ENCODE measurements around the gene ZCCHC14. TPM values are rescaled to one million over a fixed set of nuclear protein-coding genes. Genes with fewer than 3 reads are reported as not detected.

Gene ZCCHC14
- total RNA-seq, 1 experiment from 2014 or later, result 27.7 TPM

GRCh38 chr16:87458424-87458915 is 34.4 kb downstream of the ZCCHC14 start:
- no peak overlapping the region for H3K4me2 ChIP-seq (ENCODE audit: insufficient read depth, insufficient read length, low read length)
- no peak overlapping the region for H4K91ac ChIP-seq (ENCODE audit: insufficient read length, low read depth, low read length)
- no peak overlapping the region for H3K18ac ChIP-seq (ENCODE audit: insufficient read length, low read depth, low read length)
- no peak overlapping the region for H3K4ac ChIP-seq (ENCODE audit: low read depth, low read length)
- no peaks in the 10 kb centered on the region for H3K4me1 ChIP-seq (ENCODE audit: insufficient read depth, low read length)
- H3K27me3 ChIP-seq (ENCODE audit: insufficient read depth, low read length), result no peaks in the 10 kb centered on the region
- H3K79me2 ChIP-seq (ENCODE audit: insufficient read depth, low read length), result no peaks in the 10 kb centered on the region; the same call in 1 of the 2 replicates
- H4K20me1 ChIP-seq (ENCODE audit: control insufficient read depth, insufficient read depth, insufficient read length), result no peaks in the 10 kb centered on the region
- H3K27ac ChIP-seq (ENCODE audit: insufficient read length, low read depth, low read length), result no peak overlapping the region
- H2BK12ac ChIP-seq (ENCODE audit: insufficient read length, low read depth, low read length), result no peak overlapping the region
- no peaks in the 10 kb centered on the region for H3K9me3 ChIP-seq (ENCODE audit: control insufficient read depth, low read depth, low read length)
- H3K9ac ChIP-seq (ENCODE audit: extremely low read depth, insufficient read length, low read length), result no peak overlapping the region
- Mint-ChIP-seq H3K9me3 (no peaks in the 10 kb centered on the region), H3K4me3 (no peak overlapping the region), H3K4me1 (peaks cover 6 to 9% of the 10 kb centered on the region in 2 experiments; a peak in 3 of 4 replicates), H3K27me3 (ENCODE audit: low read depth) (no peaks in the 10 kb centered on the region), H3K27ac (peak overlapping the region in 1 of 3 experiments; percentile 49; a peak in 1 of 7 replicates), H3K36me3 (ENCODE audit: insufficient read depth in 1 of 3, low read depth in 3 of 3) (peaks cover 9 to 37% (median 33%) of the 10 kb centered on the region in 3 experiments; a peak in 6 of 7 replicates)
- H2BK15ac ChIP-seq (ENCODE audit: low read depth, low read length), result no peak overlapping the region
- no CpG with 5 or more reads among the region's 23 CpGs for WGBS (ENCODE audit: extremely low coverage, insufficient read length, low lambda C conversion rate)
- no peaks in the 10 kb centered on the region for H3K23me2 ChIP-seq (ENCODE audit: insufficient read length, low read depth, low read length, poor library complexity, severe bottlenecking)
- peaks cover 4% of the 10 kb centered on the region for H3K79me1 ChIP-seq (ENCODE audit: insufficient read depth, low read depth, low read length, poor library complexity, severe bottlenecking)
- H3K23ac ChIP-seq (ENCODE audit: insufficient read length, low read depth, low read length), result no peak overlapping the region
- no peak overlapping the region for H2BK120ac ChIP-seq (ENCODE audit: low read depth, low read length, poor library complexity, severe bottlenecking)
- no peak overlapping the region for H2BK20ac ChIP-seq (ENCODE audit: low read depth, low read length, poor library complexity, severe bottlenecking)
- no peak overlapping the region for H4K8ac ChIP-seq (replicated peaks; ENCODE audit: insufficient read length, low read depth, low read length)
- TF ChIP-seq, protein P1, sequence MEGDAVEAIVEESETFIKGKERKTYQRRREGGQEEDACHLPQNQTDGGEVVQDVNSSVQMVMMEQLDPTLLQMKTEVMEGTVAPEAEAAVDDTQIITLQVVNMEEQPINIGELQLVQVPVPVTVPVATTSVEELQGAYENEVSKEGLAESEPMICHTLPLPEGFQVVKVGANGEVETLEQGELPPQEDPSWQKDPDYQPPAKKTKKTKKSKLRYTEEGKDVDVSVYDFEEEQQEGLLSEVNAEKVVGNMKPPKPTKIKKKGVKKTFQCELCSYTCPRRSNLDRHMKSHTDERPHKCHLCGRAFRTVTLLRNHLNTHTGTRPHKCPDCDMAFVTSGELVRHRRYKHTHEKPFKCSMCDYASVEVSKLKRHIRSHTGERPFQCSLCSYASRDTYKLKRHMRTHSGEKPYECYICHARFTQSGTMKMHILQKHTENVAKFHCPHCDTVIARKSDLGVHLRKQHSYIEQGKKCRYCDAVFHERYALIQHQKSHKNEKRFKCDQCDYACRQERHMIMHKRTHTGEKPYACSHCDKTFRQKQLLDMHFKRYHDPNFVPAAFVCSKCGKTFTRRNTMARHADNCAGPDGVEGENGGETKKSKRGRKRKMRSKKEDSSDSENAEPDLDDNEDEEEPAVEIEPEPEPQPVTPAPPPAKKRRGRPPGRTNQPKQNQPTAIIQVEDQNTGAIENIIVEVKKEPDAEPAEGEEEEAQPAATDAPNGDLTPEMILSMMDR (conservative IDR thresholded peaks at IDR 0.05), result no peak
- no peak overlapping the region for H2AK5ac ChIP-seq (ENCODE audit: insufficient read length, low read length)
- H3K56ac ChIP-seq (ENCODE audit: insufficient read length, low read depth, low read length), result no peak overlapping the region
- no peak overlapping the region for H2BK5ac ChIP-seq (ENCODE audit: insufficient read length, low read length)
- DNase-seq, result no peak
- no peak overlapping the region for H3T11ph ChIP-seq (ENCODE audit: low read length)
- no peak overlapping the region for H3K14ac ChIP-seq (ENCODE audit: insufficient read depth, low read length)
- no peak overlapping the region for H4K5ac ChIP-seq (ENCODE audit: insufficient read length, low read depth, low read length)
- no peak overlapping the region for H2AFZ ChIP-seq (ENCODE audit: low read length)
